Placental pericyte (primary cell): ENCODE measurements around the gene EMC9. TPM values are rescaled to one million over a fixed set of nuclear protein-coding genes. Genes with fewer than 3 reads are reported as not detected.
A peak's percentile ranks its signal among the peaks of the same experiment; 100 is the strongest.

ENCODE experiments used
- small RNA-seq: library from RNA; depleted of rRNA; stranded (forward); fragments of <200 nt; gene quantifications from one replicate; pipeline ENCODE3, GENCODE V24; 2012; ENCODE audit warnings: low replicate concordance
- total RNA-seq: library from RNA; depleted of rRNA; stranded (reverse); fragments of >200 nt; gene quantifications from 2 replicates; pipeline ENCODE4 v1.2.3, GENCODE V29; 2012

The EMC9 gene, protein sequence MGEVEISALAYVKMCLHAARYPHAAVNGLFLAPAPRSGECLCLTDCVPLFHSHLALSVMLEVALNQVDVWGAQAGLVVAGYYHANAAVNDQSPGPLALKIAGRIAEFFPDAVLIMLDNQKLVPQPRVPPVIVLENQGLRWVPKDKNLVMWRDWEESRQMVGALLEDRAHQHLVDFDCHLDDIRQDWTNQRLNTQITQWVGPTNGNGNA
- total RNA-seq, result 14.3 and 14.9 TPM in 2 replicates

DNA sequence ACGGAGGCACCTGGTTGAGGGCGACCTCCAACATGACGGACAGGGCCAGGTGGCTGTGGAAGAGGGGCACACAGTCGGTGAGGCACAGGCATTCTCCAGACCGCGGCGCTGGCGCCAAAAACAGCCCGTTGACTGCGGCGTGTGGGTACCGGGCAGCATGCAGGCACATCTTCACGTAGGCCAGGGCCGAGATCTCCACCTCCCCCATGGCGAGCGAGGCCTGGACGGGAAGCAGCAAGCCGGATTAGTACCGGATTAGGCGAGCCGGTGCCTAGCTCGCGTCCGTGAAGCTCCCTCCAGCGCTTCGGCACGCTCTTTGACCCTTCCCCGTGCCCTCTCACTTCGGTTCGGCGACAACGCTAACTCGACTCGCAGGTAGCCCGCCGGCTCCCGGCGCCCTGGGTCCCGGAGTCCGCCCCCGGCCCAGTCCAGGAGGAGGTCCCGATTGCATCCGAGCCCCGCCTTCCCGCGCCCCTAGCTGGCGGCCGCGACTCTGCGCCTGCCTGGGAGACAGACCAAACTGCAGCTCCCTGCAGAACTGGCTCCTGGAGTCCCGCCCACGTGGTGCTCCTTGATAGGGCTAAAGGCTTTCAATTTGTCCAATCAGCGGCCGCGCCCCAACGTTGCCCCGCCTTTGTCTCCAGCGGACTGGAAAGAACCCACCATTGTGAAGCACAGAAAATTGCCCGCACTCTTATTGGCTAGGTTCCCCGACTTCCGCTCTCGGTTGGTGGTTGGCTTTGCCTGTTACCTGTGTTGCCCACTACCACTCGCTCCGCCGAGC, at the start of gene EMC9:
TSS of gene EMC9 (minus strand) at position 495 of the 784 bp plus-strand sequence. CDS start at position 208, 287 bp downstream.

DNA sequence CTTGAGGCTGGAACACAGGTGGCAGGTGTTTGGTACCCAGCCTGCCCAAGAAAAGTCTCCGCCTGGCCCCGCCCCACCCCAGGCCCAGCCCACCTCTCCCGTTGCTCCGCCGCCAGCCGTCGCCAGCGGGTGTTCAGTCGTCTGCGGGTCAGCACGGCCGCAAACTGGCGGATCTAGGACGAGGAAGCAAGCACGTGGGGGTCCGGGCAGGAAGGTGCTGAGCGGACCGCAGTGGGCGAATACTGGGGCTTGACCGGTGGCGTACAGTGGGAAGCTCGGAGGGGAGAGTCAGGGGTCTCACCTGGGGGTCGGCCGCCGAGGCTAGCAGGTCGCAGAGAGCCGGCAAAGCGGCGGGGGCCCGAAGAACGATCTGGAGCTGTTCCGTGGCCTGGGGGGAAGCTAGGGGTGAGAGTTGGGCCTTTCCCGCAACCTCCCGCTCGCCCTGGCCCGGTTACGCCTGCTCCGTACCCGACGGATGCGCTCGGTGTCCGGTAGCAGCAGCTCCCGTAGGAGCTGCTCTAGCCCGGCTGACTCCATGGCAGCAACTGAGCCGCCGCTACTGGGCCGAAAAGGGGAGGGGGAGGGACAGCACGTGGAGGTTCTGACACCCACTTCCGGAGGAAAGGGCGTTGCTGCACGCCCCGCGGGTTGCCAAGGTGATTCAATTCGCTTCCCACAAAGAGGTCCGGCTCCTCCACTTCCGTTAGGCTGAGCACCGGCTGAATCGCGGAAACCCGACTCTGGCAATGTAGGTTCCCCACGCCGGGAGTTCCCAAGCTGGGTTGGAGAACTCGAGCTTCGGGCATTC, 47.1 kb upstream of the EMC9 start, which contains the start of gene IPO4:
TSS of gene IPO4 (minus strand) at position 566 of the 808 bp plus-strand sequence. CDS start at position 537, 29 bp downstream.

DNA sequence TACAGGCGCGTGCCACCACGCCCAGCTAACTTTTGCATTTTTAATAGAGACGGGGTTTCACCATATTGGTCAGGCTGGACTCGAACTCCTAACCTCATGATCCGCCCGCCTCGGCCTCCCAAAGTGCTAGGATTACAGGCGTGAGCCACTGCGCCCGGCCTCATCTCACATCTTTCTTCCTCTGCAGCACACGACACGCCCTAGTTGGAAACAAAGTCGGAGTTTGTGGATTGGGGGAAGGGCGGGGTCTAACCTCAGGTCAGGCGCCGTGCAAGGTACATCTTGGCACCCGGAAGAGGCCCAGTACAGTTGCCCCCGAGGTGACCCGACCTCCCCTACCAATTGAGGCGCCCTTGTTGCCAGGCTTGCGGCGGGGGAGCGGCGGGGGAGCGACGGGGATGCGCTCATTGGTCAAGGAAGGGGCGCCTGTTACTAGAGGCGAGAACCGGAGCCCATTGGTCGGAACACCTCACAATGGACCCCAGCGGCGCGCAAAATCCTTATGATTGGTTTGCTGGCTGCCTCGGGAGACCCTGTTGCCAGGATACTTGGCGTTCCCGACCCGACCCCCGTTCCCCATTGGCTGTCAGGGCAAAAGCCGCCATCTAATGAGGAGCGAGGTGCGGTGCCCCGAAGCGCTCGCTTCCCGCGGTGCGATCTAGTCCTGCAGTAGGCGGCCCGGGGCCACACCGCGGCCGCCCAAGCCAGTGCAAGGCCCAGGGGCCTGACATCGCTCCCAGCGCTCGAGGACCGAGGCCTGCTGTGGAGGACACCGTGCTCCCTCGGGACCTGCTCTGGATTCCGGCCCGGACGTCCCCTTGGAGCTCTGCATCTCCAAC, 30.2 kb upstream of the EMC9 start, which contains the start of gene REC8:
TSS of gene REC8 (plus strand) at position 659 of the 839 bp plus-strand sequence. CDS start 473 bp downstream, outside the sequence.

DNA sequence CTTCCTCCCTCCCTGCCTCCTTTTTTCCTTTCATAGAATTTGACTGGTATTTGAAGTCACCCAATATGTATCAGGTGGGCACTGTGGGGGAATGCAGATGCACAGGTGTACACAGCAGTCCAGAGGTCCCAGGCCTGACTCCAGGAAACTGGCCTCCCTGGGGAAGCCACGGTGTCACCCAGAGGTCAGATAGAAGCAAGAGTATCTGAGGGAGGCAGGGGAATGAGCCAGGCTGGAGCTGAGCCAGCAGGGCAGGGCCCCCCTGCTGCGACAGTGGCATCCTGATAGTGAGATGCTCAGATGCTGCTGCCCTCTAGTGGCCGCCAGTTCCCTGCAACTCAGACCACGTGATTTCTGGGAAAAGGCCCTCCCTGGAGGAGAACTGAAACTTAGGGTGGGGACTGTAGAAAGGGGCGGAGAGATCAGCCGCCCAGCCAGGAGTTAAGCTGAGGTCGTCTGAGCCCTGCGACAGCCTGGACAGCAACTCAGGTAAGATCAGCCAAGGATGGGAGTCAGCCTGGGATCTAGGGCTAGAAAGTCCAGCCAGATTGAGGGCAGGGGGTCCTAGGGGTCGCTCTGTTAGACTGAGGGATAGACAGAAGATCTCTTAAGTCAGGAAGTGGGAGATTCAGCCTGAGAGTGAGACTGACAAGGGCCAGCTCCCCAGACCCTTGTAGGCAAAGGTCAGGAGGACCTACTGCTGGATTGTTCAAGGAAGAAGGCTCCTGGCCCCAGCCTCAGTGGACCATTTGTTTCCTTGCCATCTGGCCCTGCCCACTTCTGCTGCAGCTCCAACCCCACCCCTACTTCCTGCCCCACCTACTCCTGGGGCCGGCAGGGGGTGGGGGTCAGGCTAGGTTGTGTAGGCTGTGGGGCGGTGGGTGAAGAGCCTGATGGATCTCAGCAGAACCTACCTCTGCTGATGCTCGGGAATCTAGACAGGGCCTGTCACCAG, 19.7 kb upstream of the EMC9 start, which contains the start of gene IRF9:
TSS of gene IRF9 (plus strand) at position 416 of the 955 bp plus-strand sequence. CDS start 880 bp downstream, outside the sequence.

DNA sequence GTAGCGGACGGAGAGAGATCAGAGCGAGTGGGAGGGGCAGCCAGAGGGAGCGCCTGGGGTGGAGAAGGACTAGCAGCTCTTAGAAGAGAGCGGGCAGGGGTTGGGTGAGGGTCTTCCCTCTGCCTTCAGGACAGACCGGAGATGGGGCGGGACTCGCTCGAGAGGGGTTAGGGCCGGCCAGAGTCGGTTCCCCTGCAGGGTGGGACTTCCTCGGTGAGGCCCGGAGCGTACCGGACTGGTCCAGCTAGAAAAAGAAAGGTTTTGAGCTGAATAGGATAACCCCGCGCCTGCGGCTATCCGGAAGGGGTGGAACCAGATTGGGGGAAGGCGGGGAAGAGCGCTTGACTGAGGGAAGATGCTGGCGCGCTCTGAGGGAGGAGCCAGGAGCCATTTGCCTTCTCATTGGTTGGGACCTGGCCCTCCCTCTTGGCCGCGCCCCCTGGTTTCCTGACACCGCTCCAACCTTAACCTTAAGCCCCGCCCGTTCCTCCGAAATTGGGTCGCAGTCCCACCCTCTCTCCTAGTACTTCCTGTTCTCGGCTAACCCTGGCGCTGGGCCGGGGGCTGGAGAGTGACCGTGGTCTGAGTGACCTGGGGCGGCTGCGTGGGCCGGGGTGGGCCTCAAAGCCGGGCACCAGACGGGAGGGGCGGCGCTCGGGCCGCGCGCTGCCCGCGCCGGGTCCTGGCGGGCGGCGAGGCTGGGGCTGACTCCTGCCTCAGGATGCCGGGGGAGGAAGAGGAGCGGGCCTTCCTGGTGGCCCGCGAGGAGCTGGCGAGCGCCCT, 5.8 kb upstream of the EMC9 start, which contains the start of gene RNF31:
TSS of gene RNF31 (plus strand) at position 521 of the 783 bp plus-strand sequence. CDS start at position 722, 201 bp downstream.

DNA sequence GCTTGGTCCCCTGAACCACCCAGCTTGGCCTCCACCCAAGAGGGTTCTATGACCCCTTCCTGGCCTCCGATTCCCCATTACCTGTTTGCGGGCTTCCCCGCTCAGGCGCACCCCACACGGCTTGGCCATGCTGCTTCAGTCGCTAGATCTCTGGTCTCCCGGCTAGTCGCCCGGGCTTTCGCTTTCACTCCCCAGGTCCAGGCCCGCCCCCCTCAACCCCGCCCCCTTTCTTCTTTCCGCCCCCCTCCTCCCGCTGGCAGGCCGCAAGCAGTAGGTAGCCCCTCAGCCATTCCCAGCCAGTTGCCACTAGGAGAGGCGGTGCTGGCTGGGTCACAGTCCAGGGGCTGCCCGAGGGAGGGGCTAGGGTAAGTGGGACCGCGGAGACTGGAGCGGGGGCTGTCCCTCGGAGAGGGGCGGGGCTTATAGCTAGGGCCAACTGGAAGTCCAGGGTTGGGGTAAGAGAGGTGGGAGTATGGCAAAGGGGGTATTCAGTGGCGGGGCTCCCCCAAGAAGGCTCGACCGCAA, 5.1 kb upstream of the EMC9 start, which contains the start of gene PSME2:
TSS of gene PSME2 (minus strand) at position 158 of the 525 bp plus-strand sequence. CDS start at position 129, 29 bp downstream.

DNA sequence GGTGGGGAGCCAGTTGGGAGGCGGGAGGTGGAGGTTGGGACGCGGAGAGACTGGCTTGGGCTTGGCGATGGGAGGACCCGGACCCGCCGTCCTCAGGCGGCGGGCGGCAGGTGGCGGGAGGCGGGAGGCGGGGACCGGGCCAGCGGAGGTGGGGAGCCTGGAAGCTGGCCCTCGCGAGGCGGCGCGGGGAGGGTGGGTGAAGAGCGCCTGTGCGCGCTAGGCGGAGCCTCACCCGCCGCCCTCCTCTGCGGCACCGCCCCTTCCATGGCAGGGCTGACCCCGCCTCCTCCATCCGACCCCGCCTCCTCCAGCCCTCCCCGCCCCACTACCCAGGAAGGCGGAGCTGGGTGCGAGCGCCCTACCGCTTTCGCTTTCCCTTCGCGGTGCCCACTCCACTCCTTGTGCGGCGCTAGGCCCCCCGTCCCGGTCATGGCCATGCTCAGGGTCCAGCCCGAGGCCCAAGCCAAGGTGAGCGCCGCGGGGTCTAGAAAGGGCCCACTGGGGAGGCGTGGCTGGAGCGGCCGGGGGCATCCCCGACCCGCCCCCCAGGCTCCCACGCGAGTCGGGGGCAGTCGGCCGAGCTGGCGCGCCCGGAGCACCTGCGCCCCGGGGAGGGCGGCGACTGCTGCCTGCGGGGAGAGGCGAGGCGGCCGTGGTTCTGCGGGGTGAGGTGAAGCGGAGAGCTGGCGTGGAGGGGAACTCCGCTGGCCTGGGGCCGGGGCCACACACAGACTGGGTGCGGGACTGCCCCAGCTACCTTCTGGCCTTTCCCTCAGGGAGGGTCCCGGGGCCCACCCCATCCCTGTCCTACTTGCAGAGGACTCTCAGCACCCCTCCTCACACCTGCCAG, 5.3 kb downstream of the EMC9 start, which contains the start of gene PSME1:
TSS of gene PSME1 (plus strand) at position 361 of the 850 bp plus-strand sequence. CDS start at position 430, 69 bp downstream.

DNA sequence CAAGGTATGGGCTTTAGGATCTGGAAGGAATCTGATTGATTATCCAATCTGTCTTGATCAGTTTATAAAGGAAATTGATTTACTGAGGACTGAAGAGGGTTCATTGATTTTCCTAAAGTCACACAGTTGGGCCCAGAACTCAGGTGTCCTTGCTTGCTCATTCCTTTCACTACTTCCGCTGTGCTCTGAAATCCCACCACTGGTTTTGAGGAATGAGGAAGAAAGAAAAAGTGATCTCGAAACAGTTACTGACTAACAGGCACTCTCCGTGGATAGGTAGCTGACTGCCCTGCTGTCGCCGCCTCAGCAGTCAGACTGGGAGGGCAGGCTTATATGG, 11.0 kb downstream of the EMC9 start, which contains the start of gene FITM1:
TSS of gene FITM1 (plus strand) at position 280 of the 337 bp plus-strand sequence. CDS start 905 bp downstream, outside the sequence.

DNA sequence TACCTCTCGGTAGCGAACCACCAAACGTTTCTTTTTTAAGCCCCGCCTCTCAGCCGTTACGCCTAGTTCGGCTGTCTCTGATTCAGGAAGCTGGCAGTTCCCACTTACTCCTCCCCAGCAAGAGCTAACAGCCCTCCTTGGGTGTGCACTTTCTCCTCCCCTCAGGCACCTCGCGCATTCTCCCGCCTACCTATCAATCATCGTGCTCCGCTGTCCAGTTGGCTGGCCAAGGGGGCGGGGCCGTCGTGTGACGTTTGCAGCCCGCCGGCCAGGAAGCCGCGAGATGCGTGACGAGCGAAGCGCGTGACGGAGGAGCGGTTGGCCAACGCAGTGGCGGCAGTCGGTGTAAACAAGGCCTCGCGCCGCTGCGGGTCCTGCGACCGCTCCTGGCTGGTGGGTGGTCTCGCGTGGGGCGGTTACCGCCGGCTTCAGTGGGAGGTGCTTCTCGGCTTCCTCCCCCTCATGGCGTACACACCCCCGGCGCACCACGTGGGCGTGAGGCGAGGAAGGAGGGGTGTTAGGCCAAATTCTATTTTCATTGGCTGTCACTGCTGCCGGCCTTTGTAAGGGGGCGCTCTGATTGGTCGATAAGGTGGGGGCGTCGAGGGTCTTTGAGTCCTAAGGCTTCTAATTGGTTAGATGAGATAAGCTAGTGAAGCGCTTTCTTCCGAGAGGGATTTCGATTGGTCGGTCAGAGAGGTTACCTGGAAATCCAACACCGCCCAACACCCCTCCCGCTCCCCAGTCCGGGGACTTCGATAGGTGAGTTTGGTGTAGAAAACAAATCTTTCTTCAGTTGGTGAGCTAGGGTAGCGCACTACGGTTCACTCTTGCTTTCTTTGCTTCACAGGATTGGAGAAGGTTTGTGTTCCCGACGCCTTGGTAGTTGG, 26.6 kb downstream of the EMC9 start, which contains the start of the genes DCAF11 and NRL:
TSS of gene DCAF11 (plus strand) at position 246 of the 890 bp plus-strand sequence. CDS start 818 bp downstream, outside the sequence.
TSS of gene NRL (minus strand) at position 418 of the 890 bp plus-strand sequence. CDS start 32,101 bp downstream, outside the sequence.

DNA sequence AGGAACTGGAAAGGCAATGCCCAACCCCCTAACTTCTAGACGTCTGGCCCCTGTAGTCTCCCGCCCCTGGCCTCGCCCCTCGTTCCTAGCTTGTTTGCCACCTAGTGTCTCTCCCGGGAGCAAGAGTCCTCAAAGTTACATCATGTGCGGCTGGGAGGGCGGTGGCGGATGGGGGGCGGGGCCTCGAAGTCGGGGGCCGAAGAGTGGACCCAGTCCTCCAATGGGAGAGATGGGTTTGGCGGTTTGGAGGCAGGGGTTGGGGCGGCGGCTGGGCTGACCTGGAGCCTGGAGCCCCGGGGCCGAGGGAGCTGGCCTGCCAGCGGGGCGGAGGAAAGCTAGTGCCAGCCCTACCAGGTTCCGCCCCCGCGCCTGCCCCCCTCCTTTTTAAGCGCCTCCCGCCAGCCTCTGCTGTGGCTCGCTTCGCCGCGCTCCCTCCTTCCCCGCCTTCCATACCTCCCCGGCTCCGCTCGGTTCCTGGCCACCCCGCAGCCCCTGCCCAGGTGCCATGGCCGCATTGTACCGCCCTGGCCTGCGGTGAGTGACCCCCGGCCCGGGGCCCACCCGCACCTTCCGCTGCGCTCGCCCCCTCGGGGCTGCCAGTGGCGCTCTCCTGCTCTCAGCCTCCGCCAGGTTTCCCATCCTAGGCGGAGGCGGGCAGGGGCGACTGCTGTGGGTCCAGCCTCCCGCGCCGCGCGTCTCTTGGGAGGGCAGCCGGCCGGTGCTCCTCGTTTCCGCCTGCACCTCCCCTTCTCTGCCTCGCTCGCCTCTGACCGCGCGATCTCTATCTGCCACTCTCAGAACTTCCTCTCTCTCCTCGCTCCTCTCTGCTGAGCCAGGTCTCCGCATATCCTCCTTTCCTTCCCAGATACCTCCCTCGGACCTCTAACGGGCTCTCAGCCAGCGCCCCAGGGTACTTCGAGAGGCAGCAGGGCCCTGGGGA, 47.2 kb downstream of the EMC9 start, which contains the start of gene PCK2:
TSS of gene PCK2 (plus strand) at position 411 of the 940 bp plus-strand sequence. CDS start at position 506, 95 bp downstream.

Small RNA genes lying within 50 kb of the gene (small RNA-seq; reads per million reads assigned to genes)
- gene AL136295.4, result not detected
- not detected for gene IPO4
- gene IRF9, result not detected
- 0.46 reads per million, percentile 15 among the genes with 10 or more reads in this experiment for gene RNA5SP383

Other genes starting within 250 kb of the EMC9 start
- gene DHRS4, start 187.8 kb downstream of the EMC9 start, total RNA-seq, result 23.8 and 49.9 TPM in 2 replicates
- gene DHRS4L2, start 152.7 kb downstream of the EMC9 start, total RNA-seq, result 3.3 and 9.6 TPM in 2 replicates
- gene CARMIL3, start 89.6 kb downstream of the EMC9 start, total RNA-seq, result under 0.01 TPM in 1 of 2 replicates, not detected in the other
- gene CPNE6, start 70.0 kb downstream of the EMC9 start, total RNA-seq, result under 0.01 TPM in 1 of 2 replicates, not detected in the other
- gene PCK2, start 47.3 kb downstream of the EMC9 start, total RNA-seq, result 10.3 and 48.8 TPM in 2 replicates
- 42.9 and 54.3 TPM in 2 replicates for gene DCAF11, start 26.8 kb downstream of the EMC9 start, total RNA-seq
- 0.72 and 1.3 TPM in 2 replicates for gene NRL, start 26.6 kb downstream of the EMC9 start, total RNA-seq
- 0.44 TPM in 1 of 2 replicates, not detected in the other for gene FITM1, start 10.9 kb downstream of the EMC9 start, total RNA-seq
- 51.5 and 134 TPM in 2 replicates for gene PSME1, start 5.4 kb downstream of the EMC9 start, total RNA-seq
- 71.8 and 89.9 TPM in 2 replicates for gene PSME2, start 5.0 kb upstream of the EMC9 start, total RNA-seq
- gene RNF31, start 5.9 kb upstream of the EMC9 start, total RNA-seq, result 57.8 and 65.3 TPM in 2 replicates
- gene IRF9, start 19.7 kb upstream of the EMC9 start, total RNA-seq, result 58.9 and 78.3 TPM in 2 replicates
- 4.6 and 5.2 TPM in 2 replicates for gene REC8, start 30.5 kb upstream of the EMC9 start, total RNA-seq
- 45.1 and 87.8 TPM in 2 replicates for gene IPO4, start 47.2 kb upstream of the EMC9 start, total RNA-seq
- gene TM9SF1, start 53.9 kb upstream of the EMC9 start, total RNA-seq, result 89.9 and 103 TPM in 2 replicates
- 0.14 and 0.22 TPM in 2 replicates for gene TSSK4, start 64.1 kb upstream of the EMC9 start, total RNA-seq
- 21.9 and 50.8 TPM in 2 replicates for gene CHMP4A, start 71.9 kb upstream of the EMC9 start, total RNA-seq
- gene MDP1, start 74.5 kb upstream of the EMC9 start, total RNA-seq, result 9.9 and 11.6 TPM in 2 replicates
- gene NEDD8, start 90.8 kb upstream of the EMC9 start, total RNA-seq, result 86.8 and 89.3 TPM in 2 replicates
- 78.6 and 87.8 TPM in 2 replicates for gene GMPR2, start 91.3 kb upstream of the EMC9 start, total RNA-seq
- gene TINF2, start 101.0 kb upstream of the EMC9 start, total RNA-seq, result 46.6 and 73.7 TPM in 2 replicates
- gene TGM1, start 121.6 kb upstream of the EMC9 start, total RNA-seq, result 1.5 and 3.4 TPM in 2 replicates
- gene RABGGTA, start 130.0 kb upstream of the EMC9 start, total RNA-seq, result 37.9 and 45.2 TPM in 2 replicates
- 12.7 and 23.0 TPM in 2 replicates for gene DHRS1, start 158.2 kb upstream of the EMC9 start, total RNA-seq
- 15.5 and 39.7 TPM in 2 replicates for gene NOP9, start 158.3 kb upstream of the EMC9 start, total RNA-seq
- gene CIDEB, start 166.4 kb upstream of the EMC9 start, total RNA-seq, result 0.22 and 1.0 TPM in 2 replicates
- 5.6 and 7.7 TPM in 2 replicates for gene LTB4R2, start 168.5 kb upstream of the EMC9 start, total RNA-seq
- 0.88 and 1.0 TPM in 2 replicates for gene LTB4R, start 169.9 kb upstream of the EMC9 start, total RNA-seq
- 0.66 and 3.1 TPM in 2 replicates for gene ADCY4, start 193.5 kb upstream of the EMC9 start, total RNA-seq
- gene RIPK3, start 198.4 kb upstream of the EMC9 start, total RNA-seq, result not detected in 2 replicates
- 35.7 and 57.7 TPM in 2 replicates for gene NFATC4, start 226.6 kb upstream of the EMC9 start, total RNA-seq